GM06990 (cell line): ENCODE data around the gene CHMP4B.

ENCODE experiments used
- DNase-seq: peaks from one replicate; pipeline ENCODE4 v3.0.0-alpha.2; 2011; ENCODE audit not compliant: insufficient read length; ENCODE audit errors: extremely low read depth
- H3K27me3 ChIP-seq: replicated peaks from 2 replicates; pipeline ENCODE4 v1.6.0; 2011; ENCODE audit warnings: low read length; ENCODE audit not compliant: control insufficient read depth, insufficient read depth
- H3K36me3 ChIP-seq: 2 replicates; pipeline ENCODE4 v1.5.1; 2011; ENCODE audit warnings: low read length; ENCODE audit not compliant: control insufficient read depth, insufficient read depth
- H3K4me3 ChIP-seq: replicated peaks from 2 replicates; pipeline ENCODE4 v1.5.1; 2011; ENCODE audit warnings: low read depth, mild to moderate bottlenecking, control low read depth, low read length
- CTCF ChIP-seq: IDR thresholded peaks from 2 replicates; pipeline ENCODE4 v1.5.1; 2011; ENCODE audit warnings: low read length, control low read depth, mild to moderate bottlenecking, inconsistent platforms; ENCODE audit not compliant: insufficient read depth, poor library complexity, severe bottlenecking

The CHMP4B gene

GRCh38 chr20:33808388-33808787 is 2.8 kb upstream of the CHMP4B start:
- Histone ChIP-seq H3K36me3 (no peaks in the 10 kb centered on the region), H3K4me3 (no peak overlapping the region), H3K27me3 (no peaks in the 10 kb centered on the region)
- no peak for DNase-seq
- no peak for TF ChIP-seq CTCF

DNA sequence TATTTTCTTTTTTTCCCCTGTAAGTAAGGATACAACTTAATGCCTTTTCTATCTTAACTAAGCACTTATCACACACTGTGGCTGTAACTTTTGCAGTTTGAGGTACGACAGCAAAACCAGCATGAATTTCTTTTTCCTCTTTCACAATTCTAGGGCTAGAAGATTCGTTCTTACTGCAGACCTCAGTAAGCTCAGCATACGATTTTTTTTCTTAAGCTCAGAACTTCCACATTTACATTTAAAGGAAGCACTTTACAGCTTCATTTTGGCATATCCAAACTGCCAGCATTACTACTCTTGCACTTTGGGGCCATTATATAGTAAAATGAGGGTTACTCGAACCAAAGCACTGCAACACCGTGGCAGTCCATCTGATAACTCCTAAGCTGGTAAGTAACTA is 889 bp upstream of the CHMP4B start:
- no peak for DNase-seq
- Histone ChIP-seq H3K4me3 (no peak overlapping the region), H3K36me3 (peaks cover 4% of the 10 kb centered on the region; the same call in 1 of the 2 replicates), H3K27me3 (no peaks in the 10 kb centered on the region)
- TF ChIP-seq CTCF = no peak

DNA sequence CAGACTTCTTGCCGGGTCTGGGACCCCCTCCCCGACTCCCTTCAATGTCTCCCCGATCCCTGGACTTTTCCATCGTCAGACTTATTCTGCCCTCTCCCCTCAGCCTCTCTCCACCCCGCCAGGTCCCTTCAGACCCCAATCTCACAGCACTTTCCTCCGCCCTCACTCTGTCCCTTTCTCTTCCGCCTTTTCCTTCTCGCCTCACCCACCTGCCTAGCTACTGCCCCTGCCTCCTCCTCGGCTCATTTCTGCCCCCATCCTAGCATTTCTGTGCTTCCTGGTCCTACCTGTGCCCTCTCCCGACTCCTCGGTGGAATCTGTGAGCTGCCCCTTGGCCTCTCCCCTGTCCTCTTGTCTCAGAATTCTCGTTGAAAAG is 616 bp downstream of the CHMP4B start:
- H3K36me3 ChIP-seq = peaks cover 6% of the 10 kb centered on the region; the same call in 1 of the 2 replicates
- TF ChIP-seq CTCF = no peak
- no peak for DNase-seq
- peak overlapping the region; percentile 80 for H3K4me3 ChIP-seq
- no peaks in the 10 kb centered on the region for H3K27me3 ChIP-seq

DNA sequence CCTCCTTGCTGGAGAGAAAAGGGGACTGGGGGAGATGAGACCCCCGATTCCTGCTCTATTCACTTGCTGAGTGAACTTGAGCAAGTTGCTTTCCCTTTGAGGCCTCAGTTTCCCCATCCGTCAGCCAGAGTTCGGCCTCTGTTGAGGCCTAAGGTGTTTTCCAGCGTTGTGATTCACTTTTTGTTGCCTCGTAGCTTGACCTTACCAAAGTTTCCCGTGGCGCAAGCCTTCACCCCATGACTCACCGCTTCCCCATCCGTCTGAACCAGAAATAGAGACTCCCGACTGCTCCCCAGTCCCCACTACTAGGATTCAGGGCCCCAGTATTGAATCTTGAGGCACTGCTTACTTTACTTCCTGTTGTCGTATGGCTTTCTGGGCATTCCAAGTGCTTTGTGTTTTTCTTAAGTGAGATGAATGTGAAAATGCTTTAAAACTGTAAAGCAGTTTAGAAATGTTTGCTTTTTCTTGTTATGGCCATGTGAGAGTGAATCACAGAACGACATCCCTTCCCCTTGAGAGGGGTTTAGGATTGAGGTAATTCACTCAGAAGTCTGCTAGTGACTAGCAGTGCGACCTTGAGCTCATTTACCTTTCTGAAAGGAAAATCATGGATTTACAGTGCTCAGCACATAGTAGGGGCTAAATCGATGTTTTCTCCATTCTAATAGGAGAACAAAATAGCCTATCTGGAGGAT is 1.2 kb downstream of the CHMP4B start:
- Histone ChIP-seq H3K27me3 (no peaks in the 10 kb centered on the region), H3K36me3 (peaks cover 6% of the 10 kb centered on the region; the same call in 1 of the 2 replicates), H3K4me3 (peak overlapping the region; percentile 80)
- DNase-seq = peak; percentile 18
- no peak for TF ChIP-seq CTCF

DNA sequence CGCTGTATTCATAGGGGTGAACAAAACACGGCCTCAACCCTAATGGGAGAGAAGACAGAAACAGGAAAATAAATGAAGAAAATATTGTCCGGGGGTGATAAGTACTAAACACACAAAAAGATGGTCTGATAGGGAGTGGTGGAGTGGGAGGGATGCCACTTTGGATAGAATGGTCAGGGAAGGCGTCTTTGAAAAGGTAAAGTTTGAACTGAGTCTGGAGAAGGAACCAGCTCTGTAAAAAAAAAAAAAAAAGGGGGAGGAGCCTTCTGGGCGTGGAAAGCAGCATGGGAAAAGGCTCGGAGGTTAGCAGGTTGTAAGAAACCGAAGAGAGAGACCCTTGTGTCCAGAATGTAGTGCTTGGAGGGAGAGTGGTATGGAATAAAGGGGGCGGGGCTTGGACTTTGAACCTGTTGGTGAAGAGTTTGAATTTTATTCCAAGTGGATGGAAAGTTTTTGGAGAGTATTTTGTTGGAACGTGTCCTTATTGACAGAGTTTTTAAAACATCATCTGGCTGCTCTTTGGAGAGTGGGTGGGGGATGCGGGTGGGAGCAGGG is 1.8 kb downstream of the CHMP4B start:
- Histone ChIP-seq H3K4me3 (peak overlapping the region; percentile 80), H3K27me3 (no peaks in the 10 kb centered on the region), H3K36me3 (peaks cover 6% of the 10 kb centered on the region; the same call in 1 of the 2 replicates)
- no peak for TF ChIP-seq CTCF
- no peak for DNase-seq

DNA sequence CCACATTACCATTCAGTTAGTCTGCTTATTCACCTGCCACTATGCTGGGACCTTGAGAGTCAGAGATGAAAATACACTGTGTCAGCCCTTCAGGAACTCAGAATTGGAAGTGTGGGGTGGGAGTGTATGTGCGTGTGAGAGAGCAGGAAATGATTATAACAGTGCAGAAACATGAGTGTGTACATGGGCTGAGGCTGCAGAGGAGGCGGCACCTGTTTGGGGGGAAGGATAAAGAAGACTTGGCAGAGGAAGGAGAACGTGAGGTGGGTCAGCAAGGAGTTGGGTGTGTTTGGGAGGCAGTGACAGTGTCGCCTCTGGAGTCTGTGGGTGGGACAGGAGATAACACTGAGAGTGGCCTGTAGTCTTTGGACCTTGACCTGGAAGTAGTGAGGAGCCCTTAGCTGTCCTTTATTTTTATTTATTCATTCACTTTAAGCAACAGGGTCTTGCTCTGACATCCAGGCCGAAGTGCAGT is 3.1 kb downstream of the CHMP4B start:
- no peak for TF ChIP-seq CTCF
- peaks cover 6% of the 10 kb centered on the region; the same call in 1 of the 2 replicates for H3K36me3 ChIP-seq
- DNase-seq = no peak
- no peak overlapping the region for H3K4me3 ChIP-seq
- no peaks in the 10 kb centered on the region for H3K27me3 ChIP-seq
